Measurements from ENCODE around the gene COA5.

The COA5 gene

GRCh38 chr2:98571121-98571701 is 37.1 kb downstream of the COA5 start:
- DNase-seq = no peak

GRCh38 chr2:98570356-98570755 is 38.0 kb downstream of the COA5 start:
- DNase-seq = no peak

GRCh38 chr2:98569915-98570314 is 38.4 kb downstream of the COA5 start:
- DNase-seq = no peak

GRCh38 chr2:98569197-98569793 is 39.0 kb downstream of the COA5 start:
- peak; percentile 63 for DNase-seq

- DNase-seq = no peak
These were observed 40.0 kb downstream of the COA5 start for GRCh38 chr2:98568161-98568956.

- no peak for DNase-seq
These were observed 42.4 kb downstream of the COA5 start for GRCh38 chr2:98565941-98566340.

GRCh38 chr2:98565286-98565860 is 42.9 kb downstream of the COA5 start:
- no peak for DNase-seq

- no peak for DNase-seq
These were observed 43.7 kb downstream of the COA5 start for GRCh38 chr2:98564541-98565132.

DNA sequence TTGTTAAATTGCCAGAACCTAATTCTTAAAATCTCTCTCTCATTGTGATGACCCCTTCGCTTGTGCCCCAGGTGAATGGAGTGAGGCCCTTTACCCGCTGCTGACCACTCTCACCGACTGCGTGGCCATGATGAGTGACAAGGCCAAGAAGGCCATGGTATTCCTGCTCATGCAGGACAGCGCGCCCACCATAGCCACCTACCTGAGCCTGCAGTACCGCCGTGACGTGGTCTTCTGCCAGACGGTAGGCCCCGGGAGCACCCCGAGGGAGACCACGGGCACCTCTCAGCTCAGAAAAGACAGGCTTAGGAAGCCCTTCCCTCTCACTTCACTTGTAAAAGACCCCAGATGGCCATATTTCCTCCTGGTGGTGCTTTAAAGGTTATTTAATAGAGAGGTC is 44.9 kb downstream of the COA5 start:
- DNase-seq = no peak

GRCh38 chr2:98561902-98562695 is 46.2 kb downstream of the COA5 start:
- no peak for DNase-seq

DNA sequence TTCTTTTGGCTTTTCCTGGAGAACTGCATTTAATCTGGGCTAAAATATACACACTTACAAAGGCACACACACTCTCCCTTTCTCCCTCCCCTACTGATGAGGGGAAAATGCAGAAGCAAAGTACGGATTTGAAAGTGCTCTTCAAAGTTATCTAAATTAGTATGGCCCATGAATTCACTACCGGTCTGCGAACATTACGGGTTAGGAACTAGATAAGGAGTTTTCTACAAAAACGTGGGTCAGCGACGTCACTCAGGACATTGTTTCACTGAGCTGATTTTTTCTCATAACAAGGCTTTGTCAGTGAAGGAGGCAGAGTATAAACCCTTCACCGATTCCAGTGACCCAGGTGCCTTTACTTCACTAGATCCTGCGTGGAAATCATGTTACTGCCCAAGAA is 47.3 kb downstream of the COA5 start:
- DNase-seq = no peak

- no peak for DNase-seq
These were observed 48.0 kb downstream of the COA5 start for GRCh38 chr2:98560256-98560771.

DNA sequence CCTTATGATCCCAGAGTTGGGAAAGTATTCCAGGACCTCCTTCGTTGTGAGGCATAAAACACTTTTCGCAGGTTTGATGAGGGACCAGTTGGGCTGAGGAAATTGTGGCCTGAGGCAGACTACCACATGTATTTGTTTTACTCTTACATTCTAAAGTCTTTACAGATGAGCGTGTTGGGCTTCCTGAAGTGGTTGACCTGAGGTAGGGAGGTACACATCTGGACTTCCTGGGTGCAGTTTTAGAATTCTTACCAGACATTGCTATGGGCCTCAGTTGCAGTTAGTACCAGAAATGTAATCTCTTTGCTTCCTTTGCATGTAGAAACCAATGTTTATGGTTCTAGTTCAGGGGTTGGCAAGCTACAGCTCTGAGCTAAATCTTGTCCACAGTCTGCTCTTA is 48.7 kb downstream of the COA5 start:
- DNase-seq = peak; percentile 33

DNA sequence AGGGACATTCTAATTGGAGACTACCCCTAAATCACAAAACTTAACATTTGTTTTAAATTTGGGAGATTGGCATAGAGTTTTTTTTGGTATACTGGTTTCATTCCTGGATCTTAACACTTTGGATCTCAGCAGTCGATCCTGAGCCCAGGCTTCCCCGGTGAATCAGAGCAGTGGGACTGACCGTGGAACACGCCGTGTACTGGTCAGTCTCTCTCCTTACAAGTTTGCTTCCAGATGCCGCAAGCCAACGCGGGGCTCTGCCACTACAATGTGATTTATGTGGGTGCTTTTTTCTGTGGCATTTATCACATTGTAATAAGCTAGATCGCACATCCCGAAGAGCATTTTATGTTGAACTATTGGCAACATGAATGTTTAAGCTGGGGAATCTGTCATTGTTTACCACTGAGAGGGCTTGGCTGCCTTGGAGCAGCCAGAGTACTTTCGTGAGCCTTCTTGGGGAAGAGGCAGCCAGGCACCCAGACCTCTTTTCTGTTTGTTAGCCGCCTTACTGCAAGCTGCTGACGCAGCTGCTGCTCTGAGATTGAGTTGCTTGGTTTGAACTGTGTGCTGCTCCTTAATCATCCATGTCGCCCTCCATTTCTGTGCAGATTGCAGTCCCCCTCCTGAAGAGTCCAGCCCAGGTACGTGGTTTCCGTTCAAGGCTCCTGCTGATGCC is 49.3 kb downstream of the COA5 start:
- no peak for DNase-seq

DNA sequence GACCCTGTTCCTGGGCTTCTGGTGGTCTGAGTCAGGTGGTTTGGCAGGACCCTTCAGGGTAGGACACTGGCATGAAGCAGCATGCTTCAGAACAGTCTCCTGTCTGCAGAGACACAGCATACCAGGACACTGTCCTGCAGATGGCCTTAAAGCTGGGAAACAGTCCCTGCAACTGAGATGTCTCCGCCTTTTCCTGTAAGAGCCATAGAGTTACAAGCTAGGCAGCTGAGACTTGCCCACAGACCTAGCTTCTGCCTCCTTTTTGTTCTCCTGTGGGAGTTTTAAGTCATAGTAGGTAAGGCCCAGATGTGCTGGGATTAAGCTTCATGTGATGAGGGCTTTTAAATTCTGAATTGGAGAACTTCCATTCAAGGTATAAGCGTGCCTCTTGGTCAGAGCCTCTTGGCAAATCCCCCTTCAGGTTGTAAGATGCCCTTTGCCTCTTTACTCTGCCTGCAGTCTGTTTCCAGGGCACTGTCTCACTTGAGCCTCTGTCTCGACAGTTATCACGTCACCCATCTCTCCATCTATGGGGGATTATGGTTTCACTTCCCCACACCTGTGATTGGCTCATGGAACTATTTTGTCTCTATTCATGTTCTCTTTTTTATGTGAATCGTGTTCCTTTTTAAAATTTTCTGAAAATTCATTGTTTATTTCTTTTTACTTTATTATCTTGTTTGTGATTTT is 51.8 kb downstream of the COA5 start:
- DNase-seq = no peak

GRCh38 chr2:98555696-98556095 is 52.6 kb downstream of the COA5 start:
- DNase-seq = no peak

GRCh38 chr2:98554116-98554861 is 54.0 kb downstream of the COA5 start:
- no peak for DNase-seq

GRCh38 chr2:98552499-98553179 is 55.7 kb downstream of the COA5 start:
- DNase-seq = no peak

- DNase-seq = peak; percentile 83
These were observed 57.0 kb downstream of the COA5 start for GRCh38 chr2:98551316-98551715.

DNA sequence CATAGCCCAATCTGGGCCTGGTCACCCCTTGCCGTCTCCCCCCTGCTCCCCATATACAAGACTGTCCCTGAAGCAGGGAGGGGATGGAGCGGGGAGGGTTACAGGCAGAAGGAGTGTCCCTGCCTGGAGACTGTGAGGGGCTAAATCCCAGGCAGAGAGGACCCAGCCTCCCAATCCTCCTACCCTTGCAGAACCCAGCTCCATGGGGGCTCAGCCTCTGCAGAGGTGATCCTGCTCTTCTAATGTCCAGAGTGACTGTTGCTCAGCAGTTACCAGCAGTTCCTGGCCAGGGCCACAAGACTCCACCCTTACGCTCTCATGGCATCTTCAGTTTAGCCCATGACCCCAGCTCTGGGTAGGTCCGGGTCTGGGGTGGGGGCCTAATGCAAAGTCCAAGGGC is 58.1 kb downstream of the COA5 start:
- DNase-seq = no peak

Data from activated CD4-positive, alpha-beta T cell treated with anti-CD3 and anti-CD28 coated beads, Interleukin-10, Interleukin-2, amounts not matched to agents 100 ng/mL and 50 ng/mL, durations not matched to agents 16 hours and 8 hours (primary cell).